HG02870 (cell line): ENCODE measurements around the gene GLI2.

ENCODE experiments used
- ATAC-seq: cut with Tn5 transposase; IDR thresholded peaks from one replicate; pipeline ENCODE4 v1.9.1; 2021; ENCODE audit warnings: mild to moderate bottlenecking, moderate library complexity; ENCODE audit not compliant: unreplicated experiment

Gene GLI2

DNA sequence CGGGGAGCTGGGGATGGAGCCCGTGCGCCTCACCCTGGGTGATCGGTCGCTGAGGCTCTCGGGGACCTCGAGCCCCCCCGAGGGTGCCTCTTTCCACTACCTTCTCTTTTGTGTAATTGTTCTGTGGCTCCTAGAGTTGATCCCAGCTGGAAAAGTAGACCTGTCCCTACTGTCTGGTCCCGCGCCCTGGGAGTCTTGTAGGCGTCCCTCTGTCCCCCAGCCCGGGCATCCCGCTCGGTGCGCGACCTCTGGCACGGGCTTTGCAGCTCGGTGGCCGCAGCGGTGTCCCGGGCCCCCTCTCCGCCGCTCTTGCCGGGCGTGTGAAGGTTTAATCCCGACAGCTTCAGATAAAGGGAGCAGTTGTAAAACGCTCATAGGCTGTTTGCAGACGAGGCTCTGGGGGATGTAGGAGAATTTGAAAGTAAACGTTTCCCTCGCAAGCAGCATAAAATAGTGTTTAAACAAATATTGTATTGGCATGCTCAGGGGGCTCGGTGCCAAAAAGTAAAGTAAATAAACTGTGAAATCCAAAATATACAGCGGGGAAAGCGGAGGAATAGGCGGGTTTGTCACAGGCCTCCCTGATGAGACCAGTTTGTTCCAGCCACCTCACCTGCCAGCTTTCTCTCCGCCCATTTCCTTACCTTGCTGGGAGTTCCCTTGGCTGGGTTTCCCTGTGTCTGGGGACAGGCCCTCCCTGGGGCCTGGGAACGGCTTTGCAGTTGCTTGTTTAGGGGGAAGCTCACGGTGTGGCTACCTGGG lies 1.9 kb downstream of the GLI2 start:
- ATAC-seq: no peak

DNA sequence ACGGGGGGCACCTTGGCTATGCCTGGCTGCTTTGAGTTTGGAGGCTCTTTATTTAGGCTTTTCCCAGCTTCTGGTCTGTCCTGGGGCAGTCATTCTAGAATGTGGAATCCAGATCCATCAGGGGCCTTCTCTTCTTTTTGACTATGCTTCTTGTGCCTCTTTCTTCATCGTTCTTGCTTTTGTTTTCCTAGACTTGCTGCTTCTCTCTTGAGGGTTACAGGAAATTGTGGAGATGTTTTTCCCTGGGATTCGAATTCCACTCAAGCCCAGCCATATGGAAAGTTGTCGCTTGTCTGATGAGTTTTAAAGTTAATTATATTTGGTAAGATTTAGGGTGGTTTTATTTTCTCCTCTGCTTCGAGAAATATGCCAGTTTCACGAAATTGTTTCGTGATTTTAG lies 2.4 kb downstream of the GLI2 start:
- ATAC-seq: no peak

DNA sequence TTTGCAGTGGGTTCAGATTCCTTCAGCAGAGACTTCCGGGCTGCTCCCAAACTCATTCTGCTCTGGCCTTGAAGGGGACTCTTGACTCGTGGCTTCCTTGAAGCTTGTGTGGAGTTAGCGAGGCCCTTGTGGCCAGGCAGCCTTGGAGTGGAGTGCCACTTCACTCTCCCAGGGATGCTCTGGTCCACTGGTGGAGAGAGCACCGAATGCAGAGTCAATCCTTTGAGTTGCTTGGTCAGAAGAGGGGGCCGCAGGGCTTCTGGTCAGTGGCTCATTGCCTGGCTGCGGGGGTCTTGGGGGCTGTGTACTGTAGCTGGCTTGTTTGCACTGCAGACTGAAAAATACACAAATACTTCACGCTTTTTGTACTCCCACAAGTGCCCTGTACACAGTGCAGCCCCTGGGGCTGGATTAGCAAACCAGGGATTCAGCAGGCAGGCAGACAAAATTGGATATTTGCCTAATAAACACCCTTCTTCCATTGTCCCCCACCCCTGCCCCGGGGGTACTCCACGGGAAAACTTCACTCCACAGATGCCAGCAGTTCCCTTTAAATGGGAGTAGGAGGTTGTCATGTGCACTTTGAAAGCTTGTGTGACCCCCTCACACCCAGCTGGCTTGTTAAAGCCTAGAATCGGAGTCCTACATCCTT lies 3.2 kb downstream of the GLI2 start:
- no peak for ATAC-seq

DNA sequence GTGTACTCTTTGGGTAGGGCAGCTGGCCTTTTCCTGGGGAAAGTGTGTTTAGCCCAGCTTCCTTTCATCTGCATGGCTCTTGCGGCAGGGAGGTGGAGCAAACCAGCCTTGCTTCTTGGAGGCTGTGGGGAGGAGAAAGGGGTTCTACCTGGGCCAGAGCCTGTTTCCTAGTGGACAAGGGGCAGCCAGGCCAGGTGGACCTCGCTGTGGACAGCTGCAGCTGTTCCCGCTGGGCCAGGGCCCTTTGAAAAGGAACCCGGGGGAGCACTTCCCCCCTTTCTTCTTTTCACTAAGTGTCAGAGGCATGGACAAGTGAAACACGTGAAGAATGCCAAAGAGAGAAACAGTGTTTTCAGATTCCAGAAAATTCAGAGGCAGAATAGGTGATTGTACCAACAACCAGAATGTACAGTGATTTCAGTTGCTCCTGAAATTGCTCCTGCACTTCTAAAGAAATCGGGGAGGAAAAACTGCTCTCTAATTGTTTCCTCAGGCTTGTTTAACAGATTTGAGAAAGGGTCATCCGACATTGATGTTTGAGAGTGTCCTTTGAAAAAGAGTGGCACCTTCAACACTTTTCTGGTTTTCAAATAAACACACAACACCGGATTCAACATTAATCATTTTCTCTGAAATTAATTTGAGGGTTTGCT lies 3.9 kb downstream of the GLI2 start:
- no peak for ATAC-seq

DNA sequence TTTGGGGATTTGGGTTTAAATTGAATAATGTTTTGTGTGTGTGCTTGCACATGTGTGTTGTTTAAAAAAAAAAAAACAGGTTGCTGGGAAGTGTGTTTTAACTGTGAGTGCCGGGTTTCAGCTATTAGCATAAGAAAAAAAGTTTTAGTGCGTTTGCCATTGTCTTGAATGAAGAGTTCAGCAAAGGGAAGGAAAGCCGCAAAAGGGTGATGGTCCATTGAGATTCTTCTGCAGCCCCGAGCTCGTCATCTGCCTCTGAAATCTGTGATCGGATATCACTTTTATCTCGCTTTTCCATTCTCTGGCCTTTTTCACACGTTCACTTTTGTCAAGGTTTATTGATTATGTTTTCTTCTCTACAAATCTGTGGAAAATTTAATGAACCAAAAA lies 4.7 kb downstream of the GLI2 start:
- ATAC-seq: no peak

DNA sequence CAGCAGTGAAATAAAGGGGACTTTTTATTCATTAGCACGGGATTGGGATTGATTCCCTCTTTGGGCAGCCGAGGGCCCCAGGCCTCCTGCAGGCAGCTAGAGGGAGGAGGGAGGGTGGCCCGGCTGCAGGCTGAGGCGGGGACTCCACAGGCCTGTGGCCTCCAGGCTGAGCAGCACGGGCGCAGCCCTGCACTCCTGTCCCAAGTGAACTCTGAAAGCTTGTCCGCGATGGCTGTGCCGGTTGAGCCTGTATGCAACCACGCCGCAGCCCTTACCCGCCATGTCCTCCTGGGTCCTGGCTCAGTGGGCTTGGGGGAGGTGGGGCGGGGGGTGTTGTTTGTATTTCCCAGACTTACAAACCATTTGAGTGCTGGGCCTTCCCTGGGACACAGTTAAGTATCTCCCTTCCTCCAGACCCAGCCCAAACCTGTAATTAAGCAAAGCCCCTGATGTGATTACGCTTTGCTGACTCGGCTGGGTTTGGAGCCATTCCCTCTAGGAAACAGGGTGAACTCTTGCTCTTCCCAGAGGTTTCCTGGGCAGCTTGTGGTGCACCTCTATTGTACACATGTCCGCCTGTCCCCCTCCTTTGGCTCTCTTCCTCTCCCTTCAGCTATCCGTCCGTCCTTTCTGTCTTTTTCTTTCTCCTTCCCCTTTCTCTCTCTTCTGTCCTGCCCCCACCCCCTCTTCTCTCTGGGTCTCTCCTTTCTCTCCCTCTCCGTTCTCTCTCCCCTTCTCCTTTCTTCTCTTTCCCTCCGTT lies 5.3 kb downstream of the GLI2 start:
- ATAC-seq: no peak

DNA sequence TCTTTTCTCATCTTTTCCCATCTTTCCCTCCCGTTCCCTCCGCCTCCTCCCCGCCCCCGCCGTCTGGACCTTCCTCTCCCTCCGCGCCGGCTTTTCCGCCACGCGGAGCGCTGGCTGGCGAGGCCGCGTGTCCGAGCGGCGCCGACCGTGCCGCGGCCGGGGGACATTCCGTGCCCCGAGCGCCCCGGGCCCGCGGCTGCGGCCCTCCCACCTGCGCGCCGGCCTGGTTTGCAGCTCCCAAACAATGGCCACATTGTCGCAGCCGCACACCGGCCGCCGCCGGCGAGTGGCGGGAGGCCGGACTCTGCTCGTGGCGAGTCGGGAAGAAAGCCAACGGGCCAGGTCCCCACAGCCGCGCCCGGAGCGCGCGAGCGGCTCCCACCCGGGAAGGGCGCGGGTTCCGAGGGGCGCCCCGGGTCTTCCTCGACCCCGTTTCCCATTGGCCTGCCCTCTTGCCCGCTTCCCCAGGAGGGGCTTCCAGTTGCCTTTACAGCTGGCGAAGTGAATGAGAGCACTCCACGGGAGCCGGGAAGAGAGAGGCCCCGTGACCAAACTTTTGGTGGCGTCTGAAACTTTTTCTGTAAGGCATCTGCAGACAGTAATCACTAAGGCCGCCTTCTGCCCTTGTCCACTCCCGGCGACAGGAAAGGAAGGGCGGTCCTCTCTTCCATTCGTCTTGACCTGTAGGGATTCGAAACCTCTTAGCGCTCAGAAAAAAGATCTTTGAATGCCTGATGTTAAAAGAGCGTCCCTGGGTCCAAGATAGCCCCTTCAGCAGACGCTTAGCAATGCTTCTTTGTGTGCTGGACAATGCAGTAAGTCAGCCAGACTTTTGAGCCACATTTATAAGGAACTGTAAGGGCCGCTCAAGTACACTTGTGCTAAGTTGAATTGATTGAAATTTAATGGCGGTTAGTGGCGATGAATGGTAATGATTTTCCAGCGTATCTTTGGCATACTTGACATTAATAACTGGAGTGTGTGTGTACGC lies 6.2 kb downstream of the GLI2 start:
- no peak for ATAC-seq

DNA sequence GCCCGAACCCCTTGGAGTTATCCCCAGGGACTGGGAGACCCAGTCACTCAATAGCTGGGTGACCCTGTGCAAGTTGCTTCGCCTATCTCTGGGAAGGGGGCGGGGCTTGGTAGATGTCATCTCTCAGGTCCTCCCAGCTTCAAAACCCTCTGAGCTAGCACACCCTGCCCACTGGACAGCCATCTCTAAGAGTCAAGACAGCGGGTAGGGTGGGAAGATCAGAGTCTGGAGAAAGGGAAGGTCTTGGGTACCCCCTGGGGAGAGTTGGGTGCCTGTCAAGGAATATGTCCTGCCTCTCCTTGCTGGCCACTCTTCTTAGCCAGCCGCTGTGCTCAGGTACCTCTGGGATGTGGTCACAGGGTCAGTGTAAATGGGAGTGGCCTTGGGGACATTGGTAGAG lies 8.0 kb downstream of the GLI2 start:
- no peak for ATAC-seq

DNA sequence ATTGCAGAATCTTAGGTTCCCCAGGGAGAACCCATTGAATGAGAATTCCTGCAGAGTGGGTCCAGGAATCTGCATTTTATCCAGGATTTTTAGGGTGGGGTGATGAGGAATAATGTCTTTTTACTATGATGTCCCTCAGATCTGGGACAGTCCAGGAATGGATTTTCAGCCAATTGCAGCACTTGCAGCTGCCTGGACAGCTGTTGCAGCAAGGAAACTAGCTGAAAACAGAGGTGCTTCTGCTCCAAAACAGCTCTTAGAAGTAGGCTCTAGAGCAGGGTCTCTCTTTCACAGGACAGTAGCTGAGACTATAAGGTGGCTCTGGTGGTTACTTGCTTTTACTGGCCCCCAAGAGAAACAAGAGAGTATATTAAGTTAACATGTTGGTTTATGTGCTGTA lies 9.1 kb downstream of the GLI2 start:
- no peak for ATAC-seq

DNA sequence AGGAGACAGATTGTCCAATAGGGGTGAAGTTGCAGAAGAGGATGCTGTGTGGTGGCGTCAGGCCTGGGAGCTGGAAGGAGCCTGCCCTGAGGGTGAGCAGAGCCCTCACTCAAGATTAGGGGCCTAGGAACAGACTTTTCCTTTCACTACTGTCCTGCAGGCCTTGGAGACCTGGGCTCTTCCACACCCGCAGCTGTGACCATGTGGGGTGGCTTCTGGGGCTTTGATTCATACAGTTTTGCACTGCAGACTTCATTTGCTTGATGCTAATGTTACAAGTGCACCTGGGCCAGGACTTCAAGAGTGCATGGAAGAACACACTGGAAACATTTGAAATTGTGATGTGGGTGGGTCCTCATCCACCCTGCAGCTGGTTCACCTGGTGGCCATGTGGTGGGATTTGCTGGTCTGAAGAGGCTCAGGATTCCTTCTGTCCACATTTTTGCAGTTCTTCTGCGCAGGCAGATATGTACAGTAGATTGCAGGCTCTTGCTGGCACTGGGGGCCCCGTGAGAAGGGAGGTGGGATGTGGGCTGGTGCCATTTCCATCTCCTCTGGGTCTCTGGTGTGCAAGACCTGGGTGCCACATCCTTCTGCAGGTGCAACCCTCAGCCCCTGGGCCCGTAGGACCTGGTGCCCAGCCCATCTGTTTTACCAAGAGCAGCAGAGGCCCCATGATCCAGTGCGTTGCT lies 9.9 kb downstream of the GLI2 start:
- no peak for ATAC-seq

DNA sequence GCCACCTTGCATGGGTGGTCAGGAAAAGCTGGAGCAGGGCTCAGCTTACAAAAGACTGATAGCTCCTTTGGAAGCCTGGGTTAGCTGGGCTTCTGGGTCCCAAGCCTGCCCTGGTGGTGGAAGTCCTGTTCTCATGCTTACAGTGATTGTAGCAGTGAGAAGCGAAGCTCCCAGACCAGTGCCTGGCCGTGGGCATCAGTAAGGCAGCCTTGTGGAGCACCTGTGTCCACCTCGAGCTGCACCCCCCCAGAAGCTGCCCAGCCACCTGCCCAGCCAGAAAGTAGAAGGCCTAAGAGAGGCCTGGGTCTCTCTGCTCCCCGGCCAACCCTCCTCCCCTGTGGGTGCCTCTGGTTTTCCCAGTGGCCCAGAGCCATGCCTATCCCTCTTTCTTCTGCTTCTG lies 10.5 kb downstream of the GLI2 start:
- ATAC-seq: no peak

DNA sequence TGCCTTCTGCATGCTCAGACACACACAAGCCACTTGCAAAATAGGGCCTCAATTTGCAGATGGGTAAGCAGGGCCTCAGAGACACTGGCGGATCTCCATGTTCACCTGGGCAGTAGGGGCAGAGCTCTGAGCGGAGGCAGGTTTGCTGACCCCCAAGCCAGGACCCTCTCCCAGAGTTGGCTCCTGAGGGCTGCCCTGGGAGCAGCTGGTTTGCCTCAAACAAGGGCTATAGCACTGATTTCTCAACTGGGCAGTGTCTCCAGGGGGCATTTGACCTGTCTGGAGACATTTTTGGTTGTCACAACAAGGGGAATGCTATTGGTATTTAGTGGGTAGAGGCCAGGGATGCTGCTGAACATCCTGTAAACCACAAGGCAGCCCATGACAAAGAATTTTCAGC lies 11.6 kb downstream of the GLI2 start:
- no peak for ATAC-seq

DNA sequence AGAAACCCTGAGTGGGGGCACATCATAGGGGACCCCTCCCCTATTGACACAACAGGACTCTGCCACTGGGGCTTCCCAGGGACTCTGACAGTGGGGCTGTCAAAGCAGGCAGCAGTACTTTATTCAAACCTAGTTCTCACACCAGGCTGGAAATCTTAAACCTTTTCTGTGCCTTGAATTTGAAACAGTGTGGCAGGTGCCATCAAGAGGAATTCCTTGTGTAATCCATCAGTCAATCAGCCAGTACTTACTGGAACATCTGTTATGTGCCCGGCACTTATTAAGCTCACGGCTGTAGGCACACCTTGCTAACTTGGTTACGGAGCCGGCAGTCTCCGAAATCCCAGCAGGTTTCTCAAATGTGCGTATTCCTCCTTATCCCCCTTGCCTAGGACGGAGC lies 12.0 kb downstream of the GLI2 start:
- ATAC-seq: no peak

DNA sequence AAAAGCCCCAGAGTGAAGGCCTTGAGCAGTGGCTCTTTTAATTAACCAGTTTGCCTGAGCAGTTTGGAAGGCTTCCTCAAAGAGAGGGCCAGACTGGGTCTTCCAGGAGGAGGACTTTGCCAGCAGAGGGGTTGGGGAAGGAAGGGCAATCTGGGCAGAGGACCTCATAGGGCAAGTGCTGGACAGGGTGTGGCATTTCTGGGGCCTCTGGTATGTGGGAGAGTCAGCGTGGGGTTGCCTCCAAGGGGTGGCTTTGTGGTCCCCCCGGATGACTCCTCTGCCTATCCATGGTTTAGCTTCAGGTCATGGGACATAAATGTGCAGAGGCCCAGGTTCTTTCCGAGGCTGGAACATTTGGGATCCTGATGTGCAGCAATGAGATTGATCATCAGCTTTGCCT lies 12.6 kb downstream of the GLI2 start:
- ATAC-seq: no peak

DNA sequence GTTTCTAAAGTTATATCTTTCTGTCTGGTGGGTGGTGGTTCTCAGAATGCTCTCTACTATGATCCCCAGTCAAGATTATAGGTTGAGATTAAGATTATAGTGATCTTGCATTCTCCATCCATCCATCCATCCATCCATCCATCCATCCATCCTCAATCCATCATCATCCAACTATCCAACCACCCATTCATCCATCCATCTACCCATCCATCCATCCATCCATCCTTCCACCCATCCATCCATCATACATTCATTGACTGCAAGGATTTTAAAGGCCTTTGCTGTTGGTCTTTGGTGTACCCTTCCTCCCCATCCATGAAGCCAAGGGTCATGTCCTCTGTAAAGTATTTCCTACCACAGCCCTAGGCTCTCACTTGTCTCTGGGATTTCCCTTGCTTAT lies 13.1 kb downstream of the GLI2 start:
- ATAC-seq: no peak

DNA sequence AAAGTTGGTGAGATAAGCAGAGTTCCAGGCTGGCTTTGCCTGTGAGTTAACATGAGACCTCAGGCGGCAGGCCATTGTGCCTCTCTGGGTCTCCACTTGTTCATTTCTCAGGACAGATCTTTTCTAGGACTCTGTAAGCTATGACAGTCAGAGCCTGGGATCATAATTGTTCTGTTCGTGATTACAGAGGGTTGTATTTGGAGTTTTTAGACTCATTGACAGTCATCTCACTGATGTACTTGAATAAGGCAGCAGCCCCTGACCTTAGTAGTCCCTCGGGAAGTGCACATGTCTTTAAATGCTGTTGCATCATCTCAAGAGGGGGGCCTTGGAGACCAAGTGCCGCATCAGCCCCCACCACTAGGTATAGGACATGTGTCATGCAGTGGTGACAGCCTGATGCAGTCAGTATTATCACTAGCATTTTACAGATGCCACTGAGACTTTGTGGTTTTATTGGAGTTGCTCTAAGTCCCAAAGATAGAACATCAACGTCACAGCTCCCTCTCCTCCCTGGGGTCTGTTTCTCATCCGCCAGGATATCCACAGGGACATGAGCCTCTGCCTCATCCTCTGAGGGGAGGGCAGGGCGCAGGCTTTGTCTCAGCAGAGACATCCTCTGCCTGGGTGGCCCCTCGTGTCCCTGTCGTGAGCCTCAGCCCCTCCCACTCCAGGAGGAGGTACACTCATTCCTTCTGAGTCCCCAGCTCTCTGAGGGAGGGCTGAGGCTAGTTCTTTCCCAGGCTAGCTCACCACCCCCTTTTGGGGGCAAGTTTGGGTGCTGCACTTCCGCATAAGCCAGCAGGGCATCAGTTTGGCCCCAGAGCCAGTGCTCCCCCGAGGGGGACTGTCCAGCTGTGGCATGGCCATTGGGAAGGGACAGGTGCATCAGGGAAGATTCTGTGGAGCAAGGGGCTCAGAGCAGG lies 14.1 kb downstream of the GLI2 start:
- no peak for ATAC-seq

DNA sequence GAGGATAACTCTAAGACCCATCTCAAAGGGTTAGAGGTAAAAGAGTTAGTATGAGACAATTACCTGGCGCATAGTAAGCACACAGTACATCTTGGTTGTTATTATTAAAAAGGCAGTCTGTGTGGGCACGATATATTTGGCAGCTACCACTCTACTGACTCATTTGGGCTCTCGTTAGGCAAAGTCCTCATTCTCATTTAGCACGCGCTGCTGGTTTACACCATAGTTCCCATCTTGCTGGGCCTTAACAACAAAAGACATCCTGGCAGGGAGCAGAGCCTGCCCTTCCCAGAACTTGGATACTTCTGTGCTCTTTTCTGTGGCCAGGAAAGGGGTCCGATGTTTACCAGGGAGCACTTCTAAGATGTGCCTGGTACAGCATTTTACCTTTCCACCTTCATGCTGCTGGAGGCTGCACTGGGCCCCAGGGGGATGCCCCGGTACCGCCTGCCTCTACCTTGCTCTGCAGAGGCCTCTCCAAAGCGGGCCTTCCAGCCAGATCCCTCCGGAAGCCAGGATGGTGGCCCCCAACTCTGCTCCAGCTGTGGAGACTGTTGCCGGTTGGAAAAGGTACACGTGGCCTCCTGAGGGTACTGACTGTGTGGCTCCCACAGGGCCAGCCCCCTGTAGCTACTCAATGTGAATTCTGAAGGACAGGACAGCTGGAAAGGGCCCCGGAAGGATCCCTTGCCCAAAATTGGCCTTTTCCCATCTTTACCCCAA lies 15.0 kb downstream of the GLI2 start:
- ATAC-seq: no peak

DNA sequence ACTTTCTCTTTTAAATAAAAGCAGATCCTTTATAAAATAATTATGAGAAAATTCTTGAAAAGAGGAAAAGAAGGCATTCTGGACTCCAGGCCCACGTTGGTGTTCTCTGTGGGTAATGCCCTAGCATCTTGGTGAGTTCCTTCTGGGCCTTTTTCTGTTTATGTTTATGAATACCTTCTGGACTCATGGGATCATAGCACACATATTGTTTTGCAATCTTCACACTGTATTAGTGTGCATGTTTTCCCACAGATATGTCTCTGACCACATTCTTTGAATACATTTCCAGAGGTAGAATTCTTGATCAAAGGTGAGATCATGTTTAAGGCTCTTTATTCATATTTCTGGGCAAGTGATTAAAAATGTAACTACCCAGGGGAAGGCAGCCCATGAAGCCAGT lies 15.9 kb downstream of the GLI2 start:
- no peak for ATAC-seq
